KOPT-K1 (cell line): Measurements from ENCODE around the gene CD300H.
"Not testable (repeated sequence)": the region's sequence is repeated elsewhere in the genome, so short reads cannot be mapped to it uniquely, and the experiment has no call there.

ENCODE experiments used
- H3K27ac ChIP-seq: fragments of 200-600 bp; sonication (generic); 2 replicates; pipeline ENCODE4 v1.5.1; 2016; ENCODE audit warnings: antibody characterized with exemption, mild to moderate bottlenecking, low read depth, low read length; ENCODE audit not compliant: poor library complexity, severe bottlenecking
- H3K36me3 ChIP-seq: fragments of 200-600 bp; sonication (generic); 2 replicates; pipeline ENCODE4 v1.5.1; 2017; ENCODE audit warnings: antibody characterized with exemption, mild to moderate bottlenecking, low read length, moderate library complexity; ENCODE audit not compliant: insufficient read depth
- H3K9me3 ChIP-seq: fragments of 200-600 bp; sonication (generic); 2 replicates; pipeline ENCODE4 v1.5.1; 2017; ENCODE audit warnings: antibody characterized with exemption, low read length, mild to moderate bottlenecking; ENCODE audit not compliant: insufficient read depth, poor library complexity, severe bottlenecking

The CD300H gene

DNA sequence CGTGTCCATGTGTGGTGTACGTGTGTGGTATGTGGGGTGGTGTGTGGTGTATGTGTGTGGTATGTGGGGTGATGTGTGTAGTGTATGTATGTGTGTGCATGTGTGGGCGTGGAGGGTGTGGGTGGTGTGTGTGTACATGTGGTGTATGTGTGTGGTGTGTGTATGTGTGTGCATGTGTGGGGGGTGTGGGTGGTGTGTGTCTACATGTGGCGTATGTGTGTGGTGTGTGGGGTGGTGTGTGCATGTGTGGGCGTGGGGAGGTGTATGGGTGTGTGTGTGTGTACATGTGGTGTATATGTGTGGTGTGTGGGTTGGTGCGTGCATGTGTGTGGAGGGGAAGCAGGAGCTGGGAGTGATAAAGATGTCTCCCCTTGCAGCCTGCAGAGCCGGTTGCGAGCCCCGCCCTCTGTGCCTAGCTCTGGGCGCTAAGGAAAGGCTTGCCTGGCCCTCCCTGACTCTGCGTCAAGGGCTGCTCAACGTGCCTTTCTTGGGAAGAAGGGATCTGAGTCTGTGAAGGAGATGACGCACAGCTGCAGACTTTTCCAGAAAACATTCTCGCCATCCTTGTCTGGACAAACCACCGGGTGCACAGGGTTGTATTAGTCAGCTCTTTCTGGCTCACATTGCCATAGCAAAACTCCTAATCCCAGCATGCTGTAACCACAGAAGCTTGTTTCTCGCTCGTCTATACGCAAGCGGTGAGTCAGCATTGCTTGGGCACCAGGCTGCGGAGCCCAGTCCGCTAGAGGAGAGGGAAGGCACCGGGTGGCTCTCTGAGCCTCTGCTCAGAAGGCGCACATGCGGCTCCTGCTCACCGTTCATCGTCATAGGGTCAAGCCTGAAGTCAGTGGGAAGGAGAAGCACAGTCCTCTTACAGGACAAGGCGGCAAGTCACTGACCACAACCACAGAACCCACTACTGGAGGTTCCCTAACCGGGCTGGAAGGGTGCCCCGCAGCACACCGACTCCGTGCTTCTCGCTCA lies 2.0 kb upstream of the CD300H start:
- Histone ChIP-seq H3K27ac (no peak overlapping the region), H3K9me3 (no peaks in the 10 kb centered on the region), H3K36me3 (no peaks in the 10 kb centered on the region)

DNA sequence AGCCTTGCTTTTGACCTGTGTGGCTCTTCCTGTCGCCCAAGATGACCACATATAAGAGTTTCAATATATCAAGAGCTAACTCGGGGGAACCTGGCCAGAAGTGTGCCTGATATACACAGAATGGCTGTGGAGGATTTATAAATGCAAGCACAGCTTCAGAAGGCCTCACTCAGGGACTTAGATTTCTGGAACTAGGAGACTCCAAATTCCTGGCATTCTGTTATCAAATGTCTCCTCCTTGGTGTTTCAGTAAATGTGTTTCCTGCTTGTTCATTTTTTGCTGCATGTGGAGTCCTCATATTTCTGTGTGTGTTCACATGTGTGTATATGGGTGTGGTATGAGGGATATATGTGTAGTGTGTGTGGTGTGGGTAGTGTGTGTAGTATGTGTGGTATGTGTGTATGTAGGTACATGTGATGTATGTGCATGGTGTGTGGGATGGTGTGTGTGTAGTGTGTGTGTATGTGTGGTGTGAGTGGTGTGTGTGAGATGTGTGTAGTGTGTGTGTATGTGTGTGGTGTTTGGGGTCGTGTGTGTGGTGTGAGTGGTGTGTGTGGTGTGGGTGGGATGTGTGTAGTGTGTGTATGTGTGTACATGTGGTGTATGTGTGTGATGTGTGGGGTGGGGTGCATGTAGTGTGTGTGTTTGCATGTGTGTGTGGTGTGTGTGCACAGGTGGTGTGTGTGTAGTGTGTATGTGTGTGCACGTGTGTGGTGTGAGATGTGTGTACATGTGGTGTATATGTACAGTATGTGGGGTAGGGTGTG lies 981 bp upstream of the CD300H start:
- no peaks in the 10 kb centered on the region for H3K9me3 ChIP-seq
- H3K36me3 ChIP-seq, result no peaks in the 10 kb centered on the region
- no peak overlapping the region for H3K27ac ChIP-seq

DNA sequence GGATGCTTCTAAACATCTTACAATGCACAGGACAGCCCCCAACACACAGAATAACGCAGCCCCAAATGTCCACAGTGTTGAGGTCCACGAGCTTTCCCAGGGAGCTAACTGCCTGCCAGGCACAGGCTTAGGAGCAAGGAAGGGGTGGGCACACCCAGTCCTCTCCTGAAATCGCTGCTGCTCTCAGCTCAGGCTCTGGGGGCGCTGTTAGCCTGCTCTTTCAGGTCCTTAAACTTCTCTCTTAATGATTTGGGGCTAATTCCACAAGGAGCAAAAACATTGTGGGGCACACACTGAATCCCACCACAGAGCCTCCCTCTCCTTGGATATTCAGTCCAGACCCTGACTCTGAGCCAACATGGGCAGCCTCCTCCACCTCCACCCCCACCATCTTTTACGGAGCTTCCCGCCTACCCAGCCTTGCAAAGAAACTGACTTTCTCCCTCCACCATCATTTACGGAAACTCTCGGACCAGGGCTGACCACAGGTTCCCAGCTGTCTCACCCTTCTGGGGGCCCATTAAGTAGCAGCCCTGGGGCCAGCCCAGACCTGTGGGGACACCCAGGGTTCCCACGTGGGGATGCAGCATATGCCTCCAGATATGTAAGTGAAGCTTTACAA lies 1.1 kb downstream of the CD300H start:
- no peaks in the 10 kb centered on the region for H3K9me3 ChIP-seq
- no peak overlapping the region for H3K27ac ChIP-seq

DNA sequence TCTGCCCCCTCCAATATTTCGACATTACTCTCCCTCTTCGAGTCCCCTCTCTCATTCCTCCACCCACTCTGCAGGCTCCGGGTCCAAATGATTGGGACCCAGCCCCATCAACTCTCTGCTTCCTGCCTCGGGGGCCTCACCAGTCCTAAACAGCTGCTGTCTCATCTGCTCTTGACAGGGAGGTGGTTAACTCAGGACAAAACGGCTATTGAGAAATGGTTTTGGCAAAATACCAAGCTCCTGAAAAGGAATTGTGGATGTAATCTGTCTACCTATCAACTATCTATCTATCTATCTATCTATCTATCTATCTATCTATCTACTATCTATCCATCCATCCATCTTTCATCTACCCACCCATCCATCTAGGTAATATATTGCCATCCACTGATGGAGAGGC lies 2.2 kb downstream of the CD300H start:
- no peak overlapping the region for H3K27ac ChIP-seq
- no peaks in the 10 kb centered on the region for H3K9me3 ChIP-seq
- no peaks in the 10 kb centered on the region for H3K36me3 ChIP-seq

More for the DNA sequence above, 1.1 kb downstream of the CD300H start:
- H3K36me3 ChIP-seq, result no peaks in the 10 kb centered on the region

DNA sequence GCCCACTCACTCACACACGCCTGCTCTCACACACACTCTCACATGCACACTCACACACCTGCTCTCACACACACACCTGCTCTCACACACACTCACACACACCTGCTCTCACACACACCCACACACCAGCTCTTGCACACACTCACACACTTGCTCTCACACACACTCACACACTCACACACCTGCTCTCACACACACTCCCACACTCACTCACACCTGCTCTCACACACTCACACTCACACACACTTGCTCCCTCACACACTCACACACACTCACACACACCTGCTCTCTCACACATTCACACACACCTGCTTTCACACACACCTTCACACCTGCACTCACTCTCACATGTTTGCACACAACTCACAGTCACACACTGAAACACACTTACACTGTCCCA lies 4.0 kb downstream of the CD300H start:
- Histone ChIP-seq H3K9me3 (peaks cover 5% of the 10 kb centered on the region), H3K27ac (no peak overlapping the region), H3K36me3 (no peaks in the 10 kb centered on the region)

DNA sequence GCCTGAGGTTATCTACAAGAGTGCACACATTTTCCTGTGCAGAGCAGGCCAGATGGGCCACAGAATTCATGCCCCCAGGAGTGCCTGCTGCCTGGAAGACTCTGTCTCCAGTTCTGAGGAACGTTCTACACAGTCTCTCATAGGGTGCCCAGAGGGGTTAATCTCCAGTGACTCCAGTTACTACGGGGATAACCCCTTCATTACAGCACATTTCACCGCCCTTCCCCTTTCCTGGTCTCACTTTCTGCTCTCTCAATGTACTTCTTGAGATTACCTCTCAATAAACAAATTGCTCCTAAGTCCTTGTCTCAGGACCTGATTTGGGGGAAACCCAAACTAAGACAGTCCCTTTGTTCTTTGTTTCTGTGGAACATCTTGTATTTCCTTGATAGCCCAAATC lies 5.7 kb downstream of the CD300H start:
- H3K27ac ChIP-seq, result no peak overlapping the region
- no peaks in the 10 kb centered on the region for H3K36me3 ChIP-seq
- peaks cover 11% of the 10 kb centered on the region for H3K9me3 ChIP-seq

DNA sequence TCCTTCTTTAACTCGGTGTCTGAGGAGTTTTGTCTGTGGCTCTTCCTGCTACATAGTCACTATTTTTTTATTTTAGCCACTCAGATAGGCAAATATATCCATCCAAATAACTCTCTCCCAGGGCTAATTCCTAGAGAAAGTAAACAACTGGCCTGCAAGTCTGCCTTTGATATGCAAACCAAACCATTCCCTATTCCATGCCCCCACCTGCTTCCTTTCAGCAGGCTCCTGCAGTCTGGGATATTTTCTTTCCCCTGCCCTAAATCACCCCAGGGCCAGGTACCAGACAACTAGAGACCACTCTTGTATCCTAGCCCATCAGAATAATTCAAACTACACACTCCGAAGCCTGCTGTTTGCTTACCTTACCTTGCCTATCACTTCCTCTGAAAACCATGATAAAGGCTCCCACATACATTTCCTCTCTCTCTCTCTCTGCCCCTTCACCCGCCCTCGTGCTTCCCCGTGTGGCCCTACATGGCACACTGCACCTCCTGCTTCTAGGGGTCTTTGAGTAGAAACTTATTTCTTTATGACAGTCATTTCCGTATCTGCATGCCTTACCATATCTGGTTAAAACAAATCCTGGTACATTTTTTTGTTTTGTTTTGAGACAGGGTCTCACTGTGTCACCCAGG lies 8.3 kb downstream of the CD300H start:
- Histone ChIP-seq H3K36me3 (no peaks in the 10 kb centered on the region), H3K9me3 (peaks cover 11% of the 10 kb centered on the region), H3K27ac (no peak overlapping the region)

DNA sequence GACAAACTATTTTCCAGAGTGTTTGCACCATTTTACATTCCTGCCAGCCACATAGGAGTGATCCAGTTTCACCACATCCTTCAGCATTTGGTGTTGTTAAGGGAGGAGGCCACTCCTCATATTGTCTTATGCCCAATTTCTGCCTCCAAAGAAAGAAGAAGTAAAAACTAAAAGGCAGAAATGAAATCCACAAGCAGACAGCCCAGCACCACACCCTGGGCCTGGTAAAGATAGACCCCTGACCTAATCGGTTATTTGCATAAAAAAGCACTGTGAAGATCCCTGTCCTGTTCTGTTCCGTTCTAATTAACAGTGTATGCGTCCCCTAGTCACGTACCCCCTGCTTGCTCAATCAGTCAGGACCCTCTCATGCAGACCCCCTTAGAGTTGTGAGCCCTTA lies 8.9 kb downstream of the CD300H start:
- H3K9me3 ChIP-seq, result peaks cover 11% of the 10 kb centered on the region
- not testable (repeated sequence) for H3K36me3 ChIP-seq, H3K27ac ChIP-seq

DNA sequence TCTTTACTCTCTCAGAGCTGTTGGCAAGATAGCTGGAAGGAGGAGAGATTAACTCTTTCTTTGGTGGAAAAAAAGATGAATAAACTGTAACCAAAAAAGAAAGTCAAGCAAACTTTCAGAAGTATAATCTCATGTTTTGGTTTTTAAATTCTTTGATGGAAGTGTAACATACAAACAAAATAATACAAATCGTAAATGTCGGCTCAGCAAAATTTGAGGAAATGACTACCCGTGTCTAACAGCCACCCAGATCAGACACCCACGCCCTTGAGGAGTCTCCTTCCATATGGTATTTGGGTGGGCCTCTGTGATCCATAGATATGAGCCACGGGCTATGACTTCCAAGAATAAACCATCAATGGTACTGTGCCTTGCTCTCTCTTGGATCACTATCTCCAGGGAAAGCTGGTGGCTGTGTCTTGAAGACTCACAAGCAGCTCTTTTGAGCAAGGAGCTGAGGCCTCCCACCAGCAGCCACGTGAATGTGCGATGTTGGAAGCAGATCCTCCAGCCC lies 11.8 kb downstream of the CD300H start:
- no peaks in the 10 kb centered on the region for H3K36me3 ChIP-seq
- H3K9me3 ChIP-seq, result peaks cover 11% of the 10 kb centered on the region
- H3K27ac ChIP-seq, result no peak overlapping the region

DNA sequence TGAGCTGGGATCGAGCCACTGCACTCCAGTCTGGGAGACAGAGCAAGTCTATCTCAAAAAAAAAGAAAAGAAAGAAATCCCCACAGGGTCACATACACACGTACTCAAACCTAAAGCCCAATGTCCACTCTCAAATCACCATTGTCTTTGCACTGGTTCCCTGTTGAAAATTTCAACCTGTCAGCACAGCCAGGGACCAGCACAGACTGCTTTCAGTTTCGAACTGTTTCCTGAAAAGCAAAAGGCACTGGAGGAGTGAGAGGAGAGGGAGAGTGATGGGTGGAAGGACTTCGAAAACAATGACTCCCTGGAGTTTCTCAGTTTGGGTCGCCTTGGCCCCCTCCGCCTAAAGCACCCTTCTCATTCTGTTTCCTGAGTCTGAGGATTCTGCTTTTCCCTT lies 12.4 kb downstream of the CD300H start:
- no peak overlapping the region for H3K27ac ChIP-seq
- H3K36me3 ChIP-seq, result no peaks in the 10 kb centered on the region
- H3K9me3 ChIP-seq, result peaks cover 11% of the 10 kb centered on the region

DNA sequence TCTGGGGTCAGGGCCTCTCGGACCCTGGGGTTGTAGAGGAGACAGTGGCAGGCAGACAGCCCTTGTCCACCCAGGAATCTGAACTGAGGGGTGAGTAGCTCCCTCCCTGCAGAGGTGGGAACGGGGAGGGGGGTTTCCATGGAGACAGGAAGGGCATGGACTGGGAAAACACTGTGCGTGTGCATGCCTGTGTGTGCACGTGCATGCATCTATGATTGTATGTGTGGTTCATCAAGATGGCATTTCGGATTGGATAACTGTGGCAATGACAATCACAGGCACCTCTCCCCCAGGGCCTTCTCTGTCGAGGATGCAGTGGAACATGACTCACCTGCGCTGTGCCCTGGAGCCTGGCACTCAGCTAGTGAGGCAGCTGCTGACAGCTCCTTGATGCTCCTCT lies 15.3 kb downstream of the CD300H start:
- Histone ChIP-seq H3K36me3 (no peaks in the 10 kb centered on the region), H3K27ac (no peak overlapping the region), H3K9me3 (no peaks in the 10 kb centered on the region)

DNA sequence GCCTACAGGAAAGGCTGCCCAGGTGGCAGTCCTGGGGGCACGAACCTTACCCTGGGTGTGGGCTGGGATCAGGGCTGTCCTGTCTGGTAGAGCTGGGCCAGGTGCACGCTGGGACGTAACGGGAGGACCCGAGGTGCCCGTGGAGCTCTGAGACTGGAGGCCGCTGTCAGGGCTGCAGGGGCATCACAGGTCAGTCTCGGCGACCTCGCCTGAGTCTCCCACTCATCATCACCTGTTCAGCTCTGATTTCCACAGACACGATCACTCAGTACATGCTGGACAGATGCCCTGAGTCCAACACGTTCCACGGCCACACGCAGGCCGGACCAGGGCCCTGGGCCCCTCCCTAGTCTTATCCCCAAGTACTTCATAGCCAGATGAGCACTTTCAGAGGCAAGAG lies 16.7 kb downstream of the CD300H start:
- no peaks in the 10 kb centered on the region for H3K9me3 ChIP-seq
- H3K36me3 ChIP-seq, result no peaks in the 10 kb centered on the region
- H3K27ac ChIP-seq, result no peak overlapping the region

DNA sequence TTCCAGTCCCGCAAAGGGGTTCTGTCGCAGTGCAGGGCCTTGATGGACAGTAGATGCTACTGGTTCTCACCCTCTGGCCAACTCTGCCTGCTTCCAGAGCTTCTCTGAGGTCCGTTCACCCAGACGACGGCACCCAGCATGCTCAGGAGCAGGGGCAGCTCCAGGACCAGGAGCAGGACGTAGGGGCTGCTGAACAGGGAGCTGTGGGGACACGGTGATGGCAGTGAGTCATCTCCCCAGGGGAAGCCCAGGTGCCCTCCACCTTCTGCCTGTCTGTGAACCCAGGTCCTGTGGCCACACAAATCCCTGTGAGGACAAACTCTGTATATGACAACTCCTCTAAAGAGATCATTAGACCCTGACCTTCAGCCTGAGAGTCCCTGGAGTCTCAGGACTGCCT lies 18.0 kb downstream of the CD300H start:
- no peaks in the 10 kb centered on the region for H3K9me3 ChIP-seq
- H3K36me3 ChIP-seq, result no peaks in the 10 kb centered on the region
- no peak overlapping the region for H3K27ac ChIP-seq

DNA sequence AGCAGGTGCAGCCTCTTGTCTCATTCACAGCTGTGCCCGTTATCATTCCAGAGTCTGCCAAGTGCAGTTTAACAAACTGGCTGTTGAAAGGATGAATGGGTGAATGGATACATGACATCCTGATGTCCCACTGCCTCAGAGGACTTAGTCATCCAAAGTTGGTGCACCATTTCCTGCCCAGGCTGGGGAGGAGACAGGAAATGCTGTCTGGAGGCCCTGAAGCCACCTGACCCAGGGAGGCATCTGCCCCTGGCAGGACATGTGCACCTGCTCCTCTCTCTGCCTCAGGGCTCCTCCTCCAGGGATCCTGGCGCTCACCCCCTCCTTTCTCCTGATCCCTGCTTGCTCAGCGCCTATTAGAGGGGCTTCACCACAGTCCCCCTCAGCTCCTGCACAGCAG lies 19.6 kb downstream of the CD300H start:
- no peak overlapping the region for H3K27ac ChIP-seq
- no peaks in the 10 kb centered on the region for H3K9me3 ChIP-seq
- no peaks in the 10 kb centered on the region for H3K36me3 ChIP-seq

DNA sequence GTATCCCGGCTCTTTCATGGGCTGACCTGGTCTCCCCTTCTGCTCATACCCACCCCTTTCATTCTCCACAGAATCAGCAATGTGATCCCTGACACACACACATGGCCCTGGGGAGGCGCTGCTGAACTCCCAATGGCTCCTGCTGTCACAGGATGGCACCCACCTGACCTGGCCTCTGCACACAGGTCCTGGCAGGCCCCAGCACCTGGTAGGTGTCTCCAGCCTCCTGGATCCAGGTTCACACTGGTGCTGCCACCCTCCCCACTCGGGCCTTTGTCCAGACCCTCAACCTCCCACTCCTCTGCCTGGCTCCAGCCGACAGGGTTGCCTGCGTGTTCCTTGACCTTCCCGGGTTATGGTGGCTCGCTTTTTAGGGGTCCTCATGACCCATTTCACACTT lies 20.0 kb downstream of the CD300H start:
- H3K9me3 ChIP-seq, result no peaks in the 10 kb centered on the region
- no peak overlapping the region for H3K27ac ChIP-seq
- no peaks in the 10 kb centered on the region for H3K36me3 ChIP-seq
